A549 (cell line): ENCODE results near the gene PDIK1L.

Experiments used
- MYC ChIP-seq: IDR thresholded peaks from 2 replicates; pipeline ENCODE4 v1.6.1; 2012; ENCODE audit warnings: mild to moderate bottlenecking, inconsistent platforms, low read length, improper control_type of control experiment, borderline replicate concordance
- PHF8 ChIP-seq: fragments of 200-600 bp; sonication (generic); IDR thresholded peaks from 2 replicates; pipeline ENCODE4 v1.6.1; 2016; ENCODE audit warnings: low read depth, mild to moderate bottlenecking, antibody characterized with exemption, moderate library complexity, borderline replicate concordance
- POLR2A ChIP-seq: IDR thresholded peaks from 2 replicates; pipeline ENCODE4 v1.6.1; 2012; ENCODE audit warnings: mild to moderate bottlenecking, low read length

- no peak for TF ChIP-seq PHF8
- no peak for TF ChIP-seq MYC
- no peak for TF ChIP-seq POLR2A
These were observed 13.8 kb downstream of the PDIK1L start for GRCh38 chr1:26125382-26125781.
